ENCODE data around the gene B4GALT6. TPM values are rescaled to one million over a fixed set of nuclear protein-coding genes. Genes with fewer than 3 reads are reported as not detected.

The B4GALT6 gene
- total and polyA plus RNA-seq, 2 of the 8 experiments (the other 6 are each of a cell fraction or from before 2014, with no cell fraction given): 6.3 to 41.5 TPM

- Histone ChIP-seq H3K9me3 (ENCODE audit: insufficient read depth in 2 of 2, low read depth in 1 of 2, low read length in 1 of 2) (peaks cover 10 to 14% of the 10 kb centered on the region in 2 experiments), H2BK12ac (ENCODE audit: low read depth, low read length) (no peak overlapping the region), H2BK5ac (ENCODE audit: low read depth, low read length) (no peak overlapping the region), H4K91ac (replicated peaks; ENCODE audit: insufficient read length, low read length) (no peak overlapping the region), H2AK5ac (ENCODE audit: low read depth, low read length) (no peak overlapping the region), H2BK15ac (ENCODE audit: low read length) (no peak overlapping the region), H3K79me1 (ENCODE audit: low read depth, low read length) (no peaks in the 10 kb centered on the region), H3K27me3 (replicated peaks in 1 of 4; ENCODE audit: control insufficient read depth in 3 of 4, extremely low read depth in 1 of 4, insufficient read depth in 3 of 4, low read length in 3 of 4) (no peaks in the 10 kb centered on the region), H3K23me2 (ENCODE audit: low read depth, low read length) (no peaks in the 10 kb centered on the region), H3K23ac (ENCODE audit: insufficient read length) (no peak overlapping the region), H2BK120ac (replicated peaks; ENCODE audit: low read depth, low read length) (no peak overlapping the region), H3K79me2 (ENCODE audit: control insufficient read depth in 1 of 2, insufficient read depth in 2 of 2, low read length in 2 of 2) (no peaks in the 10 kb centered on the region), H2BK20ac (ENCODE audit: low read length) (no peak overlapping the region), H3K14ac (ENCODE audit: insufficient read length) (no peak overlapping the region), H2AFZ (ENCODE audit: low read length) (no peak overlapping the region), H3K4me1 (replicated peaks in 1 of 4; ENCODE audit: control insufficient read depth in 3 of 4, insufficient read depth in 4 of 4, low read length in 3 of 4) (no peaks in the 10 kb centered on the region), H4K5ac (ENCODE audit: insufficient read length, low read depth, low read length) (no peak overlapping the region), H3K36me3 (ENCODE audit: control insufficient read depth in 2 of 4, insufficient read depth in 4 of 4, low read length in 3 of 4) (peaks cover 0 to 21% (median 3%) of the 10 kb centered on the region in 4 experiments; a peak in 3 of 8 replicates), H4K20me1 (replicated peaks in 1 of 2; ENCODE audit: control insufficient read depth in 1 of 2, insufficient read depth in 2 of 2, low read length in 2 of 2) (no peaks in the 10 kb centered on the region), H3K56ac (replicated peaks; ENCODE audit: insufficient read length, low read depth, low read length) (no peak overlapping the region), H3K4me2 (ENCODE audit: insufficient read depth in 1 of 2, low read depth in 2 of 2, low read length in 2 of 2) (no peak overlapping the region), H3K4me3 (ENCODE audit: extremely low read depth in 1 of 4, insufficient read depth in 2 of 4, low read depth in 3 of 4, low read length in 4 of 4) (no peak overlapping the region), H3K18ac (ENCODE audit: extremely low read depth, low read length) (no peak overlapping the region), H4K8ac (ENCODE audit: extremely low read depth, insufficient read depth, low read length) (no peak overlapping the region), H3K27ac (ENCODE audit: low read depth, low read length) (no peak overlapping the region), H3K4ac (replicated peaks; ENCODE audit: insufficient read length, low read depth, low read length) (no peak overlapping the region), H3K9ac (replicated peaks in 1 of 4; ENCODE audit: extremely low read depth in 1 of 4, low read depth in 3 of 4, low read length in 3 of 4) (no peak overlapping the region)
- 96% methylated on average over 4 of the region's 4 CpGs; no CpG with 5 or more reads in 1 of the 2 experiments for WGBS, 2 experiments (ENCODE audit: extremely low coverage in 1 of 2, insufficient coverage in 1 of 2, insufficient read length in 1 of 2, insufficient replicate concordance in 2 of 2, low coverage in 1 of 2, low lambda C conversion rate in 2 of 2, missing lambda C conversion rate in 1 of 2)
- ChIA-PET POLR2A (ENCODE audit: partially characterized antibody) (no interaction called here), CTCF (ENCODE audit: partially characterized antibody) (no interaction called here)
- DNase-seq (ENCODE audit: low read depth in 1 of 2, low spot score in 2 of 2): no peak
- no peak for FAIRE-seq
- TF ChIP-seq CBX8 (IDR thresholded peaks at IDR 0.05; ENCODE audit: borderline replicate concordance, low read depth, low read length): no peak
- no peak for TF ChIP-seq SP2 (IDR thresholded peaks at IDR 0.05; ENCODE audit: low read length)
- no peak for TF ChIP-seq ATF3 (IDR thresholded peaks at IDR 0.05; ENCODE audit: insufficient read depth, low read depth, low read length)
- TF ChIP-seq ZNF274 (IDR thresholded peaks at IDR 0.05; ENCODE audit: borderline replicate concordance, extremely low read depth, low read length): no peak
- TF ChIP-seq POLR2AphosphoS5 (IDR thresholded peaks at IDR 0.05; ENCODE audit: low read depth, low read length): no peak
- TF ChIP-seq SAP30 (IDR thresholded peaks at IDR 0.05; ENCODE audit: insufficient read depth, insufficient replicate concordance, low read length): no peak
- TF ChIP-seq CTCF (IDR thresholded peaks at IDR 0.05; ENCODE audit: control extremely low read depth in 1 of 3, insufficient read depth in 1 of 3, low read depth in 1 of 3, low read length in 3 of 3): no peak
- no peak for TF ChIP-seq NRF1 (IDR thresholded peaks at IDR 0.05; ENCODE audit: low read depth, low read length)
- TF ChIP-seq CREB1 (IDR thresholded peaks at IDR 0.05): no peak
- no peak for TF ChIP-seq EP300 (IDR thresholded peaks at IDR 0.05; ENCODE audit: borderline replicate concordance in 1 of 2, low read depth in 2 of 2, low read length in 2 of 2)
- no peak for TF ChIP-seq HDAC6 (IDR thresholded peaks at IDR 0.05; ENCODE audit: low read depth, low read length)
These were observed 53.8 kb downstream of the B4GALT6 start for GRCh38 chr18:31630549-31630948.

All from H1 (cell line).